BJ (cell line): ENCODE data around the gene ARHGAP18. TPM values are rescaled to one million over a fixed set of nuclear protein-coding genes. Genes with fewer than 3 reads are reported as not detected.
A peak's percentile ranks its signal among the peaks of the same experiment; 100 is the strongest.

Experiments
- CTCF ChIA-PET: fragments of 350-600 bp; formaldehyde crosslinking; extraction: SDS; loops from one replicate; lab custom pipeline; 2021; ENCODE audit warnings: antibody characterized with exemption, inconsistent platforms; lab: Yijun Ruan, JAX
- POLR2A ChIA-PET: fragments of 300-600 bp; sonication (Branson Sonifier 250); formaldehyde crosslinking; extraction: SDS; loops from one replicate; lab custom pipeline; 2021; ENCODE audit warnings: antibody characterized with exemption; lab: Charles Lee
- DNase-seq: peaks from one replicate; pipeline ENCODE4 v3.0.0-alpha.2; 2011; ENCODE audit warnings: low read depth
- H3K27me3 ChIP-seq: 2 replicates; pipeline ENCODE4 v1.6.0; 2011; ENCODE audit warnings: low read length; ENCODE audit not compliant: control insufficient read depth, insufficient read depth
- H3K36me3 ChIP-seq: 2 replicates; pipeline ENCODE4 v1.5.1; 2011; ENCODE audit warnings: low read length; ENCODE audit not compliant: control insufficient read depth, insufficient read depth
- H3K4me3 ChIP-seq: 2 replicates; pipeline ENCODE4 v1.5.1; 2011; ENCODE audit warnings: low read depth, mild to moderate bottlenecking, control low read depth, low read length
- CTCF ChIP-seq: IDR thresholded peaks from 2 replicates; pipeline ENCODE4 v1.5.1; 2011; ENCODE audit warnings: low read depth, mild to moderate bottlenecking, control low read depth, inconsistent platforms, low read length, moderate library complexity; ENCODE audit not compliant: insufficient read depth
- polyA plus RNA-seq: library from polyadenylated mRNA; depleted of rRNA; stranded (reverse); fragments of >200 nt; gene quantifications from 2 replicates; pipeline ENCODE4 v1.2.3, GENCODE V29; 2011

ARHGAP18 gene
- polyA plus RNA-seq, 1 experiment, result 9.8 TPM

DNA sequence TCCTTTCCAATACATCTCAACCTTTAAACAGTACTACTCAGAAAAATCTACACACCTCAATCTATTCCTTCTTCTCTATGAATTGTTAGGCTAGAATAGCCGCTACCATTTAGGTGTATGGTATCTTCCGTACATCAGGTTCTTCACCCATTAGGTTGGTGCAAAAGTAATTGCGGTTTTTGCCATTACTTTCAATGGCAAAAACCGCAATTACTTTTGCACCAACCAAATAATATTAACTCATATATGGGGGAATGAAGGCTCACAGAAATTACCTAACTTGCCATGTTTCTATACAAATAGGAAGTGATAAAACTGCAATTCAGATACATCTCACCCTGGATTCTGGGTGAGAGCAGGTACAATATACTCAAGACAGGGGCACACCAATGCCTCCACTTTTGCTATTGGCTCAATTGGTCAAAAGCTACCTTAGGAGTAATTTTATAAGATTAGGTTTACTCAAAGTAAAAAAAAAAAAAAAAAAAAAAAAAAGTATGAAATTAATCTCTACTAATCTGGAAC, 37.7 kb upstream of the ARHGAP18 start:
- no peak for DNase-seq
- H3K4me3 ChIP-seq, result no peak overlapping the region
- POLR2A ChIA-PET, result no interaction called here
- H3K36me3 ChIP-seq, result no peaks in the 10 kb centered on the region
- CTCF ChIA-PET, result interaction anchor here (0.7 to 1.2 kb wide), 3 partner anchors 8 to 248 kb away, joined by 3 to 4 read pairs (median 3); no protein-coding TSS in a partner anchor
- no peak for TF ChIP-seq CTCF
- no peaks in the 10 kb centered on the region for H3K27me3 ChIP-seq

- POLR2A ChIA-PET, result no interaction called here
- CTCF ChIA-PET, result interaction anchor here (0.7 to 1.4 kb wide), 6 partner anchors 30 to 147 kb away, joined by 3 to 8 read pairs (median 4); partner anchors contain the start of gene ARHGAP18
Observed at GRCh38 chr6:129744880-129745237, 34.9 kb upstream of the ARHGAP18 start.

DNA sequence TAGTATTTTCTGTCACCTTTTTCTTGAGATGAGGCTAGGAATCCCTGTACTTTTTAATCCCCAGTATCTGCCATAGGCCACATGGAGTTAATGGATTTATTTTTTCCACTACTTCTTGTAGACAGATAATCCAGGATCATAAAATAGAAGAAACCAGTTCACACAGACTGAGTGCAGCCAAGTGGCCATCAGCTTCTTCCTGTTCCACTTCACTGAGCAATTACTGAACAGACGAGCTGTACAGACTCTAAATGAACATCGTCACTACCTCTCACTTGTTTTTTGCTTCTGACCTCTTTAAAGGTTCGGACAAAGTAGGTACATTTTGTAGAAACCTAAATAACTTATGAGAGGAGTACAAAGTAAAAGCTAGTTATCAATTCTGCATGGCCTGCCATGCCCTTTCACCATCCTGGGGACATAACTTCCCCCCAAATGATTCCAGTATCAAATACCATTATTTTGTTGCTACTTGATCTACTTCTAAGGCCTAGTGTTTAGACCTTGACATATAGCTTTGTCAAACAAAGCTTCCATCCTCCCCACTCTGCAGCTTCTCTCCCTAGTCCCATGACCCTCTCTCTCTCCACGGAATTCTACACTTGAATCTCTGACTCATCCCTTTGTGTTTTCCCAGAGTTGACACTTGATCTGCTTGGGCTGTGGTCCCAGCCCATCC, 34.4 kb upstream of the ARHGAP18 start:
- Histone ChIP-seq H3K27me3 (no peaks in the 10 kb centered on the region), H3K36me3 (no peaks in the 10 kb centered on the region), H3K4me3 (no peak overlapping the region)
- no peak for TF ChIP-seq CTCF
- ChIA-PET POLR2A (no interaction called here), CTCF (interaction anchor here (0.5 to 1.4 kb wide), 7 partner anchors 12 to 147 kb away, joined by 3 to 8 read pairs (median 3); partner anchors contain the start of gene ARHGAP18)
- DNase-seq, result peak; percentile 32

More at GRCh38 chr6:129744880-129745237, 34.9 kb upstream of the ARHGAP18 start:
- H3K27me3 ChIP-seq, result no peaks in the 10 kb centered on the region
- no peaks in the 10 kb centered on the region for H3K36me3 ChIP-seq
- no peak for TF ChIP-seq CTCF
- H3K4me3 ChIP-seq, result no peak overlapping the region
- DNase-seq, result no peak

DNA sequence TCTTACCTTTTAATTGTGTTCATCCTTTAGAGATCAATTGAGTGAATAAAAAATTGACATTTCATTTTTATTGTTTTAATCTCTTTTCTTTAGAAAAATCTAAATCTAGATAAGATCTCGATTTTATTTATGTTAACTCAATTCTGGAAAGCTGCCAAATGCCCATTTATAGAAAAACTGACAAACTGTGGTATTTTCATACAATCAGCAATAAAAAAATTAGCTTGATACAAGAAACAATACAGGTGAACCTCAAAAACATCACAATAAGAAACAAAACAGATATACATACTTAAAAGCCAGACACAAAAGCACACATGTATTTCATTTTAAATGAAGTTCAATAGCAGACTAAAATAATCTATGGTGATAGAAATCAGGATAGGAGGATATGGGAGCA, 30.0 kb upstream of the ARHGAP18 start:
- DNase-seq, result no peak
- H3K36me3 ChIP-seq, result no peaks in the 10 kb centered on the region
- ChIA-PET POLR2A (no interaction called here), CTCF (interaction anchor here (0.6 to 1.5 kb wide), 3 partner anchors 8 to 142 kb away, joined by 3 to 5 read pairs (median 3); no protein-coding TSS in a partner anchor)
- no peak for TF ChIP-seq CTCF
- H3K4me3 ChIP-seq, result no peak overlapping the region
- H3K27me3 ChIP-seq, result no peaks in the 10 kb centered on the region

- Histone ChIP-seq H3K36me3 (no peaks in the 10 kb centered on the region), H3K4me3 (no peak overlapping the region), H3K27me3 (no peaks in the 10 kb centered on the region)
- TF ChIP-seq CTCF, result no peak
- ChIA-PET POLR2A (interaction anchor here (0.5 kb wide), 2 partner anchors 22 to 325 kb away, joined by 4 to 8 read pairs; no protein-coding TSS in a partner anchor), CTCF (no interaction called here)
- DNase-seq, result no peak
Observed at GRCh38 chr6:129736105-129736504, 26.1 kb upstream of the ARHGAP18 start.
